IMR-90 (cell line): ENCODE measurements around the gene CEP104. TPM values are rescaled to one million over a fixed set of nuclear protein-coding genes. Genes with fewer than 3 reads are reported as not detected.

ENCODE experiments used
- ATAC-seq: fragments of 200-7000 bp; cut with Tn5 transposase; 2 replicates; pipeline ENCODE4 v1.9.1; 2020; ENCODE audit warnings: low read depth, mild to moderate bottlenecking, moderate library complexity
- BruUV-seq: library from RNA; stranded (reverse); fragments of 400-500 nt; replicated peaks from 2 replicates; lab custom pipeline; 2021; lab: Mats Ljungman, UMichigan
- CTCF ChIA-PET: fragments of 300-600 bp; formaldehyde crosslinking; extraction: SDS; loops from one replicate; lab custom pipeline; 2021; ENCODE audit warnings: antibody characterized with exemption; lab: Yijun Ruan, JAX
- POLR2A ChIA-PET: fragments of 300-600 bp; sonication (Branson Sonifier 250); formaldehyde crosslinking; loops from one replicate; lab custom pipeline; 2022; ENCODE audit warnings: antibody characterized with exemption; ENCODE audit not compliant: unreplicated experiment; lab: Charles Lee
- DNase-seq: peaks from one replicate; pipeline ENCODE4 v3.0.0; 2013
- H2AFZ ChIP-seq: replicated peaks from 2 replicates; pipeline ENCODE3; 2013; ENCODE audit warnings: low read length, mild to moderate bottlenecking; ENCODE audit not compliant: poor library complexity
- H2AK5ac ChIP-seq: 2 replicates; pipeline ENCODE4 v1.6.1; 2013; ENCODE audit warnings: low read depth, low read length, inconsistent platforms
- H2AK9ac ChIP-seq: replicated peaks from 2 replicates; pipeline ENCODE3; 2013; ENCODE audit warnings: mild to moderate bottlenecking, low read depth, low read length, moderate library complexity; ENCODE audit not compliant: poor library complexity
- H2BK120ac ChIP-seq: 2 replicates; pipeline ENCODE4 v1.6.1; 2013; ENCODE audit warnings: low read depth, low read length, inconsistent platforms
- H2BK15ac ChIP-seq: 3 replicates; pipeline ENCODE4 v1.6.1; 2013; ENCODE audit warnings: low read depth, low read length, inconsistent platforms
- H2BK20ac ChIP-seq: 2 replicates; pipeline ENCODE4 v1.6.1; 2013; ENCODE audit warnings: low read depth, mild to moderate bottlenecking, inconsistent platforms, low read length, moderate library complexity
- H2BK5ac ChIP-seq: 2 replicates; pipeline ENCODE4 v1.6.1; 2013; ENCODE audit warnings: mild to moderate bottlenecking, low read depth, low read length, inconsistent platforms; ENCODE audit not compliant: poor library complexity, severe bottlenecking
- H3K14ac ChIP-seq: replicated peaks from 2 replicates; pipeline ENCODE4 v1.6.1; 2013; ENCODE audit warnings: low read depth, low read length, inconsistent platforms
- H3K18ac ChIP-seq: 2 replicates; pipeline ENCODE4 v1.6.1; 2013; ENCODE audit warnings: low read depth, low read length, control low read depth
- H3K23ac ChIP-seq: 2 replicates; pipeline ENCODE4 v1.6.1; 2013; ENCODE audit warnings: low read depth, low read length, inconsistent platforms
- H3K27ac ChIP-seq: 2 replicates; pipeline ENCODE4 v1.5.1; 2013; ENCODE audit warnings: mild to moderate bottlenecking, control low read depth, low read length; ENCODE audit not compliant: insufficient read depth
- H3K27me3 ChIP-seq: 2 replicates; pipeline ENCODE4 v1.6.1; 2013; ENCODE audit warnings: low read length; ENCODE audit not compliant: control insufficient read depth, insufficient read depth
- H3K36me3 ChIP-seq: 2 replicates; pipeline ENCODE4 v1.6.1; 2013; ENCODE audit warnings: low read length, mixed read lengths; ENCODE audit not compliant: control insufficient read depth, insufficient read depth
- H3K4ac ChIP-seq: 2 replicates; pipeline ENCODE4 v1.6.1; 2013; ENCODE audit warnings: low read depth, low read length, inconsistent platforms
- H3K4me1 ChIP-seq: 2 replicates; pipeline ENCODE4 v1.6.1; 2013; ENCODE audit warnings: low read length, mixed read lengths; ENCODE audit not compliant: control insufficient read depth, insufficient read depth
- H3K4me2 ChIP-seq: 2 replicates; pipeline ENCODE4 v1.6.1; 2013; ENCODE audit warnings: low read depth, mild to moderate bottlenecking, control low read depth, low read length, moderate library complexity
- H3K4me3 ChIP-seq: 2 replicates; pipeline ENCODE4 v1.5.1; 2013; ENCODE audit warnings: low read depth, mild to moderate bottlenecking, control low read depth, low read length, moderate library complexity; ENCODE audit not compliant: insufficient read depth
- H3K56ac ChIP-seq: 2 replicates; pipeline ENCODE4 v1.6.1; 2013; ENCODE audit warnings: low read length, inconsistent platforms; ENCODE audit not compliant: insufficient read depth; ENCODE audit errors: extremely low read depth
- H3K79me1 ChIP-seq, 2 experiments: 2 replicates each; pipeline ENCODE4 v1.6.1; 2013; ENCODE audit warnings: low read length in 2 of 2, inconsistent platforms in 1 of 2, low read depth in 1 of 2
- H3K9ac ChIP-seq: 2 replicates; pipeline ENCODE4 v1.6.1; 2013; ENCODE audit warnings: low read depth, low read length, control low read depth
- H3K9me1 ChIP-seq: 2 replicates; pipeline ENCODE4 v1.6.1; 2013; ENCODE audit warnings: low read length, inconsistent platforms; ENCODE audit not compliant: insufficient read depth
- H3K9me3 ChIP-seq: 2 replicates; pipeline ENCODE4 v1.6.1; 2013; ENCODE audit warnings: low read length; ENCODE audit not compliant: control insufficient read depth, insufficient read depth
- H4K20me1 ChIP-seq: 2 replicates; pipeline ENCODE4 v1.6.1; 2013; ENCODE audit warnings: low read length, inconsistent platforms; ENCODE audit not compliant: insufficient read depth
- H4K5ac ChIP-seq: 2 replicates; pipeline ENCODE4 v1.6.1; 2013; ENCODE audit warnings: mild to moderate bottlenecking, low read depth, low read length, control low read depth
- H4K8ac ChIP-seq, 2 experiments: 2 replicates each; pipeline ENCODE4 v1.6.1; 2013; ENCODE audit warnings: low read depth in 2 of 2, low read length in 2 of 2, control low read depth in 1 of 2, inconsistent platforms in 1 of 2
- H4K91ac ChIP-seq: 2 replicates; pipeline ENCODE4 v1.6.1; 2013; ENCODE audit warnings: low read depth, low read length, inconsistent platforms; ENCODE audit not compliant: insufficient read depth
- BHLHE40 ChIP-seq: fragments of 150-350 bp; IDR thresholded peaks from 2 replicates; pipeline ENCODE4 v1.6.1; 2016; ENCODE audit warnings: mild to moderate bottlenecking, low read depth, low read length
- CEBPB ChIP-seq: IDR thresholded peaks from 2 replicates; pipeline ENCODE4 v1.6.1; 2012; ENCODE audit warnings: low read depth, low read length, improper control_type of control experiment
- ELK1 ChIP-seq: fragments of 150-350 bp; IDR thresholded peaks from 2 replicates; pipeline ENCODE4 v1.6.1; 2016; ENCODE audit warnings: low read depth, mild to moderate bottlenecking, low read length, moderate library complexity, borderline replicate concordance
- FOS ChIP-seq: fragments of 150-350 bp; IDR thresholded peaks from 2 replicates; pipeline ENCODE4 v1.6.1; 2016; ENCODE audit warnings: low read depth, low read length
- MAFK ChIP-seq: IDR thresholded peaks from 2 replicates; pipeline ENCODE4 v1.6.1; 2012; ENCODE audit warnings: low read depth, low read length, improper control_type of control experiment
- MAZ ChIP-seq: IDR thresholded peaks from 2 replicates; pipeline ENCODE4 v1.6.1; 2012; ENCODE audit warnings: low read depth, mild to moderate bottlenecking, low read length, improper control_type of control experiment, moderate library complexity, borderline replicate concordance
- MXI1 ChIP-seq: IDR thresholded peaks from 2 replicates; pipeline ENCODE4 v1.6.1; 2012; ENCODE audit warnings: low read depth, mild to moderate bottlenecking, low read length, moderate library complexity, borderline replicate concordance
- NFE2L2 ChIP-seq: fragments of 150-350 bp; IDR thresholded peaks from 2 replicates; pipeline ENCODE4 v1.6.1; 2016; ENCODE audit warnings: low read depth, mild to moderate bottlenecking, low read length
- POLR2A ChIP-seq: IDR thresholded peaks from 2 replicates; pipeline ENCODE4 v1.6.1; 2012; ENCODE audit warnings: mild to moderate bottlenecking, low read depth, low read length
- RFX5 ChIP-seq: IDR thresholded peaks from 2 replicates; pipeline ENCODE4 v1.8.0; 2012; ENCODE audit warnings: low read depth, mild to moderate bottlenecking, low read length, moderate library complexity
- SMC3 ChIP-seq: fragments of 150-350 bp; IDR thresholded peaks from 2 replicates; pipeline ENCODE4 v1.6.1; 2016; ENCODE audit warnings: low read depth, mild to moderate bottlenecking, antibody characterized with exemption, low read length, moderate library complexity
- USF2 ChIP-seq: fragments of 150-350 bp; IDR thresholded peaks from 2 replicates; pipeline ENCODE4 v1.6.1; 2017; ENCODE audit warnings: mild to moderate bottlenecking, antibody characterized with exemption, low read length, low read depth
- WGBS, 2 experiments: methylation state at CpG; one replicate each; pipeline versions ENCODE4 v1.1.5 to v1.1.7; 2013; ENCODE audit warnings: missing lambda C conversion rate in 2 of 2; ENCODE audit not compliant: insufficient read length in 1 of 2; ENCODE audit errors: extremely low coverage in 2 of 2; 5-methylcytosine and 5-hydroxymethylcytosine counted together
- dilution Hi-C: fragments of 300-500 bp; cut with HindIII; formaldehyde crosslinking; loops from one replicate; pipeline ENCODE4 v1.14.3; 2018; ENCODE audit warnings: low sequenced_read_pairs; ENCODE audit not compliant: unreplicated experiment
- in situ Hi-C: fragments of 300-500 bp; cut with MboI; formaldehyde crosslinking; loops from 3 replicates; pipeline ENCODE4 v1.14.3; 2019; ENCODE audit warnings: low sequenced_read_pairs, inconsistent platforms, mixed read lengths
- intact Hi-C: fragments of 100-400 bp; cut with micrococcal nuclease; formaldehyde crosslinking; loops from 2 replicates; pipeline ENCODE4 v1.10.0; 2022
- polyA plus RNA-seq, 3 experiments: library from polyadenylated mRNA; depleted of rRNA; stranded (reverse); fragments of >200 nt; gene quantifications; 2 replicates each; pipeline ENCODE4 v1.2.3, GENCODE V29; 2012; ENCODE audit warnings: low replicate concordance in 1 of 3
- total RNA-seq: library from RNA; depleted of rRNA; stranded (reverse); fragments of >200 nt; gene quantifications from 2 replicates; pipeline ENCODE4 v1.2.3, GENCODE V29; 2012

The CEP104 gene
- total and polyA plus RNA-seq, 2 of the 4 experiments (the other 2 are of a cell fraction): 14.3 to 17.5 TPM

GRCh38 chr1:3857791-3858129 is 749 bp upstream of the CEP104 start:
- H2BK5ac ChIP-seq: no peak overlapping the region
- dilution Hi-C loops: no loop called here

More at GRCh38 chr1:3857791-3858129, 749 bp upstream of the CEP104 start:
- Histone ChIP-seq H3K4ac (peak overlapping the region; percentile 27; the same call in 1 of the 2 replicates), H4K5ac (peak overlapping the region; percentile 12; the same call in 1 of the 2 replicates), H2BK20ac (no peak overlapping the region), H2AK5ac (no peak overlapping the region), H4K91ac (no peak overlapping the region; the same call in 1 of the 2 replicates), H3K9ac (peak overlapping the region; percentile 97), H3K4me3 (peak overlapping the region; percentile 98), H3K36me3 (no peaks in the 10 kb centered on the region), H3K18ac (no peak overlapping the region), H3K9me3 (no peaks in the 10 kb centered on the region), H3K23ac (no peak overlapping the region), H3K79me1 (peaks cover 24 to 42% of the 10 kb centered on the region in 2 experiments), H2BK120ac (no peak overlapping the region), H2AK9ac (peak overlapping the region; percentile 91), H4K8ac (peak overlapping the region; percentile 51 to 94; a peak in 2 of 4 replicates), H3K27ac (no peak overlapping the region; the same call in 1 of the 2 replicates), H2BK15ac (no peak overlapping the region), H3K4me1 (peaks cover 5% of the 10 kb centered on the region; the same call in 1 of the 2 replicates), H3K14ac (no peak overlapping the region), H3K9me1 (peaks cover 2% of the 10 kb centered on the region; the same call in 1 of the 2 replicates), H2AFZ (peak overlapping the region; percentile 100), H3K4me2 (peak overlapping the region; percentile 79), H3K27me3 (no peaks in the 10 kb centered on the region), H4K20me1 (peaks cover 3% of the 10 kb centered on the region; the same call in 1 of the 2 replicates), H3K56ac (no peak overlapping the region; the same call in 1 of the 2 replicates)
- BruUV-seq: no TSS peak
- ChIA-PET POLR2A (no interaction called here), CTCF (interaction anchor here (0.6 to 1.4 kb wide), 4 partner anchors 9 to 45 kb away, joined by 3 to 4 read pairs (median 3); no protein-coding TSS in a partner anchor)
- ATAC-seq (no peak), DNase-seq (no peak)
- in situ Hi-C loops (no loop called here), intact Hi-C loops (loop anchor here (2.0 kb wide), 1 partner anchor 43 kb away; the partner anchor contains the start of gene C1orf174)
- WGBS, 2 experiments: no CpG with 5 or more reads among the region's 21 CpGs
- TF ChIP-seq RFX5 (no peak), POLR2A (no peak), USF2 (no peak), FOS (no peak), BHLHE40 (no peak), NFE2L2 (no peak), SMC3 (no peak), CEBPB (no peak), MAZ (no peak), MAFK (no peak), MXI1 (no peak), ELK1 (no peak)
